ENCODE results near the gene LOXL3. TPM values are rescaled to one million over a fixed set of nuclear protein-coding genes. Genes with fewer than 3 reads are reported as not detected.
A peak's percentile ranks its signal among the peaks of the same experiment; 100 is the strongest.

The LOXL3 gene
- total and polyA plus RNA-seq, 2 of the 8 experiments (the other 6 are each of a cell fraction or from before 2014, with no cell fraction given): 22.4 to 27.2 TPM

DNA sequence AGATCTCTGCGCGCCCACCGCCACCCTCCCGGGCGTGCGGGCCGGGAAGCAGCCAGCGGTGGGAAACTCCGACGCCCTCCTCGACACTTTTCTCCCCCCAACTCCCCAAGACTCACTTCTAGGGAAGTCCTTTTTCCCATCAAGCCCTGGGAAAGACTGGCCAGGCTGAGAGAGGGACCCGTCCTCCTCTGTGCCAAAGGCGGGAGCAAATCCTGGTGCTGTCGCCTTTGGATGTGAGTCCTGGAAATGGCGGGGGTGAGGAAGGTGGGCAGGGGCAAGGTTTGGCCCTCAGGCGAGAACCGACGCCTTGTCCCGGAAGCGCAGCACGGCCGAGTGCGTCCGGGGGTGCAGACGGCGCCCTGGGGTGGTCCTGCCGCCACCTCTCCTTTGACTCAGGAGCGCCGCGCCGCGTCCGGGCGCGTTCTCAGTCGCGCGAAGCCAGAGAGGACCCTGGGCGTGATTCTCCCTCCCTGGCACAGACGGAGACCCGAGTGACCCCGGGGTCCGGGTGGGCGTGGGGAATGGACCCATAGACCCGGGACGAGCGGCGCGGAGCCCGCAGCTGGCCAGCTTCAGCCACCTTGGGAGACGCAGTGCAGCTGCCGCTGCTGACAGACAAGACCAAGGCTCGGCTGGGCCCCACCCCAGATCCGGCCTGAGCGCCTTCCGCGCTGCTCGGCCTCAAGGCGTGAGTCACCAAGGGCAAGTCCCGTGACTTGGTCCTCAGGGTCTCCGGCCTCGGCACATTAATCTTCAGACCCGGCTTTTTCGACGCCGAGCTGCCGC is 50.8 kb downstream of the LOXL3 start (continued):
- TF ChIP-seq RXRA (IDR thresholded peaks at IDR 0.05; ENCODE audit: insufficient read depth, low read depth, low read length) (no peak), HDAC2 (IDR thresholded peaks at IDR 0.05; ENCODE audit: borderline replicate concordance in 1 of 2, low read depth in 2 of 2, low read length in 2 of 2) (peak in 1 of 2 experiments; percentile 46; a peak in 1 of 4 replicates), YY1 (IDR thresholded peaks at IDR 0.05; ENCODE audit: low read depth, low read length) (no peak), RFX5 (IDR thresholded peaks at IDR 0.05; ENCODE audit: borderline replicate concordance, low read depth, low read length) (no peak), KDM4A (IDR thresholded peaks at IDR 0.05; ENCODE audit: low read depth, low read length, severe bottlenecking) (no peak), SP2 (IDR thresholded peaks at IDR 0.05; ENCODE audit: low read length) (no peak), MAFK (IDR thresholded peaks at IDR 0.05; ENCODE audit: low read depth, low read length) (no peak), CEBPB (IDR thresholded peaks at IDR 0.05; ENCODE audit: low read depth, low read length) (no peak), PHF8 (conservative IDR thresholded peaks at IDR 0.05; ENCODE audit: low read depth, low read length) (no peak), RBBP5 (IDR thresholded peaks at IDR 0.05; ENCODE audit: borderline replicate concordance, low read depth, low read length) (no peak), SP4 (IDR thresholded peaks at IDR 0.05; ENCODE audit: low read length) (no peak), SIX5 (IDR thresholded peaks at IDR 0.05; ENCODE audit: low read depth, low read length) (no peak), POU5F1 (IDR thresholded peaks at IDR 0.05; ENCODE audit: low read depth, low read length) (no peak), ASH2L (IDR thresholded peaks at IDR 0.05; ENCODE audit: low read length) (peak; percentile 33), EZH2 (IDR thresholded peaks at IDR 0.05; ENCODE audit: low read depth, low read length, severe bottlenecking) (peak; percentile 86), HDAC6 (IDR thresholded peaks at IDR 0.05; ENCODE audit: low read depth, low read length) (no peak), CREB1 (IDR thresholded peaks at IDR 0.05) (no peak), FOSL1 (IDR thresholded peaks at IDR 0.05; ENCODE audit: insufficient read depth, low read depth, low read length) (no peak), JUND (IDR thresholded peaks at IDR 0.05; ENCODE audit: low read length) (peak; percentile 63; the same call in 1 of the 2 replicates), GABPA (IDR thresholded peaks at IDR 0.05; ENCODE audit: borderline replicate concordance, insufficient read depth, low read length) (no peak), SIRT6 (IDR thresholded peaks at IDR 0.05; ENCODE audit: low read length) (no peak), SRF (IDR thresholded peaks at IDR 0.05; ENCODE audit: low read depth, low read length) (no peak), CBX8 (IDR thresholded peaks at IDR 0.05; ENCODE audit: borderline replicate concordance, low read depth, low read length) (no peak; the same call in 1 of the 2 replicates)
- TF ChIP-seq, protein P1, sequence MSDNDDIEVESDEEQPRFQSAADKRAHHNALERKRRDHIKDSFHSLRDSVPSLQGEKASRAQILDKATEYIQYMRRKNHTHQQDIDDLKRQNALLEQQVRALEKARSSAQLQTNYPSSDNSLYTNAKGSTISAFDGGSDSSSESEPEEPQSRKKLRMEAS (IDR thresholded peaks at IDR 0.05): no peak; the same call in 1 of the 2 replicates
- TF ChIP-seq, protein P2, sequence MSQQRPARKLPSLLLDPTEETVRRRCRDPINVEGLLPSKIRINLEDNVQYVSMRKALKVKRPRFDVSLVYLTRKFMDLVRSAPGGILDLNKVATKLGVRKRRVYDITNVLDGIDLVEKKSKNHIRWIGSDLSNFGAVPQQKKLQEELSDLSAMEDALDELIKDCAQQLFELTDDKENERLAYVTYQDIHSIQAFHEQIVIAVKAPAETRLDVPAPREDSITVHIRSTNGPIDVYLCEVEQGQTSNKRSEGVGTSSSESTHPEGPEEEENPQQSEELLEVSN (IDR thresholded peaks at IDR 0.05): peak; percentile 56
